Frontal cortex (tissue), 4 donors: ENCODE data around the gene CFAP46. TPM values are rescaled to one million over a fixed set of nuclear protein-coding genes. Genes with fewer than 3 reads are reported as not detected.
"Not testable (repeated sequence)": the region's sequence is repeated elsewhere in the genome, so short reads cannot be mapped to it uniquely, and the experiment has no call there.

Source experiments
- DNase-seq, 2 donors: peaks; one replicate each; pipeline ENCODE4 v3.0.0; 2012; ENCODE audit warnings: low spot score in 2 of 2
- FAIRE-seq: peaks from 2 replicates; lab custom pipeline; 2012; peaks lifted over from hg19 to GRCh38; lab: Jason Lieb, UNC
- total RNA-seq: library from RNA; depleted of rRNA; stranded (reverse); fragments of >200 nt; gene quantifications from one replicate; pipeline ENCODE4 v1.2.3, GENCODE V29; 2014
- donor health status: control.
- donor health status: control.
- donor health status: control.

CFAP46 gene
- total RNA-seq, 1 donor from 2014 or later: 2.0 TPM

GRCh38 chr10:132906836-132907235, 35.5 kb downstream of the CFAP46 start:
- DNase-seq: no peak

GRCh38 chr10:132906106-132906505, 36.3 kb downstream of the CFAP46 start:
- FAIRE-seq (no peak), DNase-seq (no peak)

More at GRCh38 chr10:132906836-132907235, 35.5 kb downstream of the CFAP46 start:
- no peak for FAIRE-seq

DNA sequence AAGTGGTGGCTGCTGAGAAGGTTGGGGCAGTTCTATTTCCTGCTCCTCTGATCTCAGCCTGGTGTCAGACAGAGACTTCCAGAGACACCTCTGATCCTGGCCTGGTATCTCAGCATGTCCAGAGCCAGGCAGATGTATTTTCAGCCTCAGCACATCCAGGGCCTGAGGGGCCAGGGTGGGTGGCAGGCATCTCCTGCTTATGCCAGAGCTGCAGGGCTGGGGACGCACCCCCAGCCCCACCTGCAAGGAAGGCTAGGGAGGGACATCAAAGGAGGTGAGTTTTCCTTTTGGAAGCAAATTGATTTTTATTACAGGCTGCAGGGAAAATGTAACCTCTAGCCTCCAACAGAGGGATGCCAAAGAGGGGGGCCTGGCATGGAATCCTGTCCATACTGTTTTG, 36.7 kb downstream of the CFAP46 start:
- FAIRE-seq (no peak), DNase-seq (no peak)

- DNase-seq (no peak), FAIRE-seq (no peak)
These were observed 37.3 kb downstream of the CFAP46 start for GRCh38 chr10:132904814-132905649.

- DNase-seq (peak; percentile 61 to 77), FAIRE-seq (no peak)
These were observed 38.1 kb downstream of the CFAP46 start for GRCh38 chr10:132904181-132904813.

- not testable (repeated sequence) for DNase-seq, FAIRE-seq
These were observed 39.5 kb downstream of the CFAP46 start for GRCh38 chr10:132902656-132903575.

DNA sequence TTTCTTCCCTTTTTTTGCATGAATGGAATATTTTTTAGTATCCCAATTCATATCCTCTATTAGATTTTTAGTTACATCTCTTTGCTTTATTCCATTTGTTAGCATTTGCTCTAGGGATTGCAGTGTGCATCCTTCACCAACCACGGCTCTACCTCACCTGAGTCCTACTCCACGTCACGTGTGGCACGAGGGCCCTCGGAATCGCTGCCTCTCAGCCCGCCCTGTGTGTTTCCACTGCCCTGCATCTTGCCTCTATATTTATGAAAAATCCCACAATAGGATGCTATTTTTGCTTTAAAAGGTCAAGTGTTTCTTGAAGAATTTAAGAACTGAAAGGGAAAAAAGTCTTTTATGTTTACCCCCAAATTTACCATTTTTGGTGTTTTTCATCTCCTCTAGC, 41.0 kb downstream of the CFAP46 start:
- FAIRE-seq (no peak), DNase-seq (no peak)

DNA sequence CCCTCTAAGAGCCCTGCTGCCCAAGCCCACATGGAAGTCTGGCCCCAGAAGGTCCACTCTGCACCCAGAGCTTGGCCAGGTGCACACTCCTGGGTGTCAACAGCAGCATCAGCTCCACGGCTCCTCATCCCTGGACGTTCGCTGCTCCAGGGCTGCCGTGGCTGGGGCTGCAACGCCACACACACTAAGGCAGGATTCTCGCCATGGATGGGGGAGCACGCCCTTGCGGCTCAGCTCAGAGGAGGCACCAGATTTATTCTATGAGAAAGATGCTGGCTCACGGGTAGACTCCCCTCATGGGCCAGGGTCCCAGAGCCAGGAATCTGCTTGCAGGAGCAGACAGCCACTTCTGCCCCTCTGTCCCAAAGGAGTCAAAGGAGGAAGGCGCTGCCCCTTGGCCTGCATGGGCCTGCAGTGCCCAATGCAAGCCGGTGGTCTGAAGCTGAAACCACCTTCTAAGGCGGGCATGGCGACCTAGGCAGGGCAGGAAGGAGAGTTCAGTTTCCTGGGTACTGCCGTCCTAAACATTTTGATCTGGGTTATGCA, 42.1 kb downstream of the CFAP46 start:
- DNase-seq (no peak), FAIRE-seq (no peak)

DNA sequence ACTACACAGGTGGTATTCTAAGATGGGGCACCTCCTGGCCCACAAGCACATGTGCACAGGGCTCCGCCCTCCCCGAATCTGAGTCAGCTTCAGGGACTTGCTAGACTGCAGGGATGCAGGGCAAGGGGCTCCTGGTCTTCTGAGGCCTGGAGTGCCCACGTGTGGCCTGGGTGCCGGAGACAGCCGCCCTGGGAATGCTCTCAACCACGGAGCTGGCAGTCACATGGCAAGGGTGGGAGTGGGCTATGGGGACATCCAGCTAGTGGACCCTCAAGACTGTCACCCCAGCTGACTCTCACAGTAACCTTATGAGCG, 42.7 kb downstream of the CFAP46 start:
- FAIRE-seq (no peak), DNase-seq (no peak)

DNA sequence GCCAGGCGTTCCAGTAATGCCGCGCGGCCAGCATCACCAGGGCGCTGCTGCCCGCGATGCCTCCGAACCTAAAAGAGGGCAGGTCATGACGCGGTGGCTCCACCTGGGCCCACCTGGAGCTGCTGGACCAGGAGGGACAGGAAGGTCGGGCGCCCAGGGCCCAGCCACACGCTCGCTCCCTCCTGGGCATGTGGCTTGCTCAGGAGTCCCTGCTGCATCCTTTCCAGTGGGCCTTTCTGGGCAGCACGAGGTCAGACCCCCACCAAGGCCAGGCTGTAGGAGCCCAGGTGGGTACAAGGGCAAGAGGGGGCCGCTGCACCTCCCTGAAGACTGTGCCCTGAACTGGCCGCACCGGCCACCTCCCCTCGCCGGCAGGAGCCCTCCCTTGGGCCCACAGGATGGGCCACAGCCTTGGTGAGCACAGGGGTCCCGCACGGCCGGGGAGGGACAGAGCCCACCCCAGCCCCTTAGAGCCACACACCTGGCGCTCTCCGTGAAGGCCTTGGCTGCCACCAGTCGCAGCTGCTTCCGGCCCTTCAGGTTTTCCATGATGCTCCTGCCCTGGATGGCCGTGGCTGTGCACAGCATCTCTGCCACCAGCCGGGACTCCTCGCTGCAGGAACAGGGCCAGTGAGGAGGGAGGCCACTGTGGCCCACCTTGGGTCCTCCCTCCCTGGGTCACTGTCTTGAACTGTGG, 43.2 kb downstream of the CFAP46 start:
- FAIRE-seq (no peak), DNase-seq (no peak)

DNA sequence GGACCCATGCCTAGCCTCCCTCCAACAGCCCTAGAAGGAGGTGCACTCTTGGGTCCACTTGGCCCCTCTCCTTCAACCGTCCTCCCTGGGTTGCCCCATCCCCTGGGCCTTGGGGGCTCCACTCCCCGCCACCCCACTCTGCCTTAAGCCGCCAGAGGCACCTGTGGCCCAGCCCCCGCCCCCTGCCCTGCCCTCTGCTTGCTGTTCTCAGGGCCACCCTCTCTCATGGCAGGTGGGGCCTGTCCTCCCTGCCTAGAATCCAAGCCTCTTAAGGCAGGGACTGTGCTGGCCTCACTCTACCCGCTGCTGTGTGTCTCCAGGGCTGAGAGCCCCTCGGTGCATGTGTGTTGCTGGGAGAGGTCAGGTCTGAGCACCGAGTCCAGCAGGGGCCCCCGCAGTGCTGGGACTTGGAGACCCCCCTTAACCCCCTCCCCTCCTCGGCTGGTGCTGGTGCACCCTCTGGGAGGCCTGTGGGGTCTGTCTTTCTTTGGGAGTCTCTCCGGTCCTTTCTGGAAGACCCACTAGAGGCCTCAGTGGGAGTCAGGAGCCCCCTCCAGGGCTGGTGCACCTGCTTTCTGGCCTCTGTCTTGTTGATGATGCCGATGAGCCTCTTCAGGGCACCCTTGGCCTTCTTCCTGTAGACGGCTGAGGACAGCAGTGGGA, 43.8 kb downstream of the CFAP46 start:
- FAIRE-seq (no peak), DNase-seq (no peak)

DNA sequence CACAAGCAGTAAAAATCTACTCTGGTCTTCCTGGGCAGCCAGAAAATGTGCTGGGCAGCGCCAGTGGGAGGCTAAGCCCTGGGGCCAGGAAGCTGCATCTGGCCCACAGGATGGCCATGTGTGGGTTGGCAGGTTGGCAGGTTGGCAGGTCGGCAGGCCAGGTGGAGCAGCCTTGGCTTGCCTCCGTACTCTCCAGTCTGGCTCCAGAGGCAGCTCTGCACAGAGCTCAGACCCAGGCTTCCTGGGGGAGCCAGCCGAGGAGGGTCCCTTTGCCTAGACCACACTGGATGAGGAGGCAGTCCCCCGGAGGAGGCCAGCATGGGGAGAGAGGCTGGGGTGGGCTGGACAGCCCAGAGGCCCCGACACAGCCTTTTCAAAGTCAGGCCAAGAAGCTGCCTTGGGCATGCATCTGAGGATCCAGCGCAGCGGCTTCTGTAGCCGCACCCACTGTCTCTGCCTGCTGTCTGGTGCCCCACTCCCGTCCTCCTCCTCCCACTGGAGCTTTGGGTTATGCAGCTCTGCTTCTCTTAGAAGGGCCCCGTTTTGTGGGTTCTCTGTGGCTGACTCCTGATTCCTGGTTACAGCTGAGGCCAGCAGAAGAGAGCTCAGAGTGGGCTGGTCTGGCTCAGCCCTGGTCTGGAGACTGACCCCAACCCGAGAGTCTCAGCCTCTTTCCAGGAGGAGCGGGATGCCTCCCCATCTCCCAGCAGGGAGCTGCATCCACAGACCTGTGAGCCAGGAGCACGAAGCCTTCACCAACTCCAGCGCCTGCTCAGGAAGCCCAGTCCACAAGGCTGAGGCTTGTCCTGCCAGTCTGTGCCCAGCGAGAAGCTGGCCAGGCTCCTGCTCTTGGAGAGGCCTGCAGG, 44.6 kb downstream of the CFAP46 start:
- FAIRE-seq (no peak), DNase-seq (no peak)

GRCh38 chr10:132893786-132894185, 48.6 kb downstream of the CFAP46 start:
- FAIRE-seq, DNase-seq: not testable (repeated sequence)

DNA sequence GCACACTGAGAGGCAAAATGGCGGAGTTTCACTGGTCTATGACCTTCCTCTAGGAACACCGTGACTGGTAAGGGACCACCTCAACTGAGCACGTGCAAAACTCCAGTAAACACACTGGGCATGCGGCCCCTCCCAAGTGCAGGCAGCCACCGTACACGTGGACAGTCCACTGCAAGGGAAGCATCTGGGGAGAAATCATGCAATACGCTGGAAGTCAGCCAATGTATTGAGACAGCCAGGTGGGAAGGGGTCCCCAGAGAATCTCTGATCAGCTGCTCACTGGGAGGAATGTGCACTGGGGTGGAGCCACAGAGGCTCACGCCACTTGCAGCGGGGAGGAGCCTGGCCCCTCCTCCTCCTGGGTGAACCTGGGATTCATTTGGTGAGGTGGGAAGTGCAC, 49.3 kb downstream of the CFAP46 start:
- FAIRE-seq (no peak), DNase-seq (no peak)

DNA sequence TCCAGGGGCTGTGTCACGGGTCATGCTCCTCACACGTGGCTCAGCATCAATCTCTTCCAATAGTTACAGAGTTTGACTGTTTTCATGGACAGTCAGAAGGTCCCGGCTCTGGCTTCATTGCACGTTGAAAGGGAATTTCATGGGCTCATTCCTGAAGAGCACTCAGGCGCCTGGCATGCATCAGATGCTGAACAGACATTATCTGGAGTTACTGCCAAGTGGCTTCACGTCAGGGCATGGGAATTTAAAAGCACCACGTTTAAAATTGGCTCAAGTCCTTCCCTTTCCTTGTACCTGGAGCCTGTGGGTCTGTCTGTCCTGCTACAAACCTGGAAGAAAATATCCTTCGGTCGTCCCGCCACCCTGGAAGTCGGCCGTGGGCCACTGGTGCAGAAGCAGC, 50.4 kb downstream of the CFAP46 start:
- DNase-seq (no peak), FAIRE-seq (no peak)

GRCh38 chr10:132891368-132891767, 51.0 kb downstream of the CFAP46 start:
- DNase-seq (no peak), FAIRE-seq (no peak)

- no peak for DNase-seq
- no peak for FAIRE-seq
These were observed 52.1 kb downstream of the CFAP46 start for GRCh38 chr10:132890301-132890700.

GRCh38 chr10:132889556-132889955, 52.8 kb downstream of the CFAP46 start:
- DNase-seq (no peak), FAIRE-seq (no peak)
